Measurements from ENCODE around the gene DNAJC17. TPM values are rescaled to one million over a fixed set of nuclear protein-coding genes. Genes with fewer than 3 reads are reported as not detected.

The DNAJC17 gene
- total RNA-seq, 1 donor from 2014 or later = 20.8 TPM

DNA sequence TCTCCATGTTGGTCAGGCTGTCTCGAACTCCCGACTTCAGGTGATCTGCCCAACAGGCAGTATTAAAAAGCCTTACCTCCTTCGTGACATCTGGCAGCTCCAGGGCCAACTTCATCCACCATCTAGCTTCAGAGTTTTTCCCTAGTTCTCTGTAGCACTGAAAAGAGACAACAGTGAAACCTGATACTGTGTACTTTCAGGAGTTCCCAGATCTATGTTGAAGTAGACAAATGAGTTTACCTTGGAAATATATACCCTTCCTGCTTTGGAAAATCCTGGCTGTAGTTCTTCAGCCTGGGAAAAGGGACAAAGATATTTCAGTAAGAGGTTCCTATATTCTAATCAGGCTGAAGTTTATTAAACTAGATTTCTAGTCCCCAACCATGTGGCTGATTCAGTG lies 70.2 kb downstream of the DNAJC17 start:
- ATAC-seq = no peak

DNA sequence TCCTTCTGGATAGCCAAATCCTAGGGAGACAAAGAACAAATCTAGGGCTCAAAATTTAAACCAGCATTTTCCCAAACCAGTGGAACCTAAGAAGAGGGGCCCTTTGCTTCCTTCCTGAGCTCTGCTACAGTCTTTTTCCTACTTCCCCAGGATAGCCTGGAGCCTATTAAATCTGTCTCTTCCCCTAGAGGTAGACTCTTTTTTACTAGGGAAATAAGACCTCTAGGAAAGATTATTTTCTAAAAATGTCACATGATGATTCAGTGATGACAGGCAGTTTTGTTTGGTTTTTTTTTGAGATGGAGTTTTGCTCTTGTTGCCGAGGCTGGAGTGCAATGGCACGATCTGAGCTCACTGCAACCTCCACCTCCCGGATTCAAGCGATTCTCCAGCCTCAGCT lies 70.7 kb downstream of the DNAJC17 start:
- ATAC-seq = no peak

DNA sequence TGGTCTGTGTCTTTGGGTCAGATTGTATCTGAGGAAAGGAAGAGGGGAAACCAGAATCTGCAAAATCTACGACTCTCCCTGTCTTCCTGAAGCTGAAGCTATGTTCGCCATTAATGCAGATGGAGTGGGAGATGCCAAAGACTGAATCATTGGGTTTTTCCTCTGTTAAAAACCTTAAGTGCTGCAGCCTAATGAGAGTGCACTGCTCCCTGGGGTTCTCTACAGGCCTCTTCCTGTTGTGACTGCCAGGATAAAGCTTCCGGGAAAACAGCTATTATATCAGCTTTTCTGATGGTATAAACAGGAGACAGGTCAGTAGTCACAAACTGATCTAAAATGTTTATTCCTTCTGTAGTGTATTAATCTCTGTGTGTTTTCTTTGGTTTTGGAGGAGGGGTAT lies 76.2 kb downstream of the DNAJC17 start:
- no peak for ATAC-seq

DNA sequence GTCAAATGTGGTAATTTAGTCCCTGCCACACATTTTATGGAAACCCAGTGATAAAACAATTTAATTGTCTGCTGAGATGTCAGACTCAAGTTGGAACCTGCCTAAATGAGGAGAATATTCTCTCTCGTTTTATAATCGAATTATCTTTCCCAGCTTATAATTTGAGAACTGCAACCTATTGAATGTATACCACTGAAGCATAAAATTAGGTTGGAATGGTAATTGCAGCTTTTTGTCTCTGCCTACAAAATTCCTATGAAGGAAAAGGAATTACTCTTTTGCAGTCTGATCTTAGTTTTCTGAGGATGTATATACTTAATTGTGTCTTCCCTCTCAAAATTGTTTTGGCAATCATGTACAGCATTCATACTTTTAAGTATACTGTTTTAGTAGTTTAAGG lies 83.4 kb downstream of the DNAJC17 start:
- no peak for ATAC-seq

DNA sequence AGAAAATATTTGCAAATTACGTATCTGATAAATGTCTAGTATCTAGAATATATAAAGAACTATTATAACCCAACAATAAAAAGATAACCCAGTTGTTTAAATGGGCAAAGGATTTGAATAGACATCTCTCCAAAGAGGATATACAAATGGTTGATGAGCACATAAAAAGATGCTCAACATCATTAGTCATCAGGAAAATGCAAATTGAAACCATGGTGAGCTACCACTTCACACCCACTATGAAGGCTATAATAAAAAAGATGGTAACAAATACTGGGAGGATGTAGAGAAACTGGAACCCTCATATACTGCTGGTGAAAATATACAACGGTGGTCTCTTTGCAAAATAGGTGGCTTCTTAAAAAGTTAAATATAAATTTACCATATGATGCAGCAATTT lies 84.3 kb downstream of the DNAJC17 start:
- no peak for ATAC-seq

DNA sequence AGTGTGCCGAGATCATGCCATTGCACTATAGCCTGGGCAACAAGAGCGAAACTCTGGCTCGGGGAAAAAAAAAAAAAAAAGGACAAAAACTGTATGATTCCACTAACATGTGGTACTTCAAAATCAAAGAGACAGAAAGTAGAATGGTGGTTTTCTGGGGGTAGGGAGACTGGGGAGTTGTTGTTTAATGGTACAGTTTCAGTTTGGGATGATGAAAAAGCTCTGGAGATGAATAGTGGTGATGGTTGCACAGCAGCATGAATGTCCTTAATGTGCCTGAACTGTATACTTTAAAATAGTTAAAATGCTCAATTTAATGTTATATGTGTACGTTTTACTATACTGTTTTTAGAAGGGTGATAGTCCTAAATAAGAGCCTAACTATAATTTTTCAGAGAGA lies 84.9 kb downstream of the DNAJC17 start:
- ATAC-seq = no peak

DNA sequence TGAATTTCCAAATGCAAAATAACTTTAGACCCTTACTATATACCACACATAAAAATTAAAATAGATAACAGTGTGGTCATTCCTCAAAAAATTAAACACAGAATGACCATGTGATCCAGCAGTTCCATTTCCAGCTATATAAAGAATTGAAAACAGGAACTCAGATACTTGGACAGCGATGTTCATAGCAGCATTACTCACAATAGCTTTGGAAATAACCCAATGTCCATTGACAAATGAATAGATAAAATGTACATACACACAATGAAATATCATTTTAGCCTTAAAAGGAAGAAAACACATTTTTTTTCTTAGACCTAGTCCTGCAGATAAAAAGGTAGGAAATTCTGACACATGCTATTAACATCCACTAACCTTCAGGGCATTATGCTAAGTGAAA lies 85.6 kb downstream of the DNAJC17 start:
- ATAC-seq = no peak

DNA sequence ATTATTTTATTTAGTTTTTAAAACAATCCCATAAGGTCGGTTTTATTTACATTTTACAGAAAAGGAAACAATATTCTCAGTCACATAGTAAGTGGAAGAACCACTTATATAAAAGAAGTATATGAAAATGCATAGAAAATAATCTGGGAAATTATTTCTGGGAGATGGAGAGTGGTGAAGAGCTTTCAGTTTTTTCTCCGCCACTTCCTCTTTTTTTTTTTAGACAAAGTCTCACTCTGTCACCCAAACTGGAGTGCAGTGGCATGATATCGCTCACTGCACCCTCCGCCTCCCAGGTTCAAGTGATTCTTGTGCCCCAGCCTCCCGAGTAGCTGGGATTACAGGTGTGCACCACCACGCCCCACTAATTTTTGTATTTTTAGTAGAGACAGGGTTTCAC lies 91.1 kb downstream of the DNAJC17 start:
- no peak for ATAC-seq

Other genes starting within 250 kb of the DNAJC17 start
- gene CCDC32, start 242.4 kb downstream of the DNAJC17 start, total RNA-seq = 13.9 TPM
- 5.3 TPM for gene RPUSD2, start 238.2 kb downstream of the DNAJC17 start, total RNA-seq
- 8.8 TPM for gene KNL1, start 213.2 kb downstream of the DNAJC17 start, total RNA-seq
- 8.2 TPM for gene RAD51, start 112.3 kb downstream of the DNAJC17 start, total RNA-seq
- 21.2 TPM for gene RMDN3, start 52.2 kb downstream of the DNAJC17 start, total RNA-seq
- 13.0 TPM for gene GCHFR, start 43.4 kb downstream of the DNAJC17 start, total RNA-seq
- gene C15orf62, start 37.5 kb downstream of the DNAJC17 start, total RNA-seq = 4.0 TPM
- gene ZFYVE19, start 384 bp downstream of the DNAJC17 start, total RNA-seq = 18.4 TPM
- not detected for gene PPP1R14D, start 21.2 kb upstream of the DNAJC17 start, total RNA-seq
- gene SPINT1, start 36.6 kb upstream of the DNAJC17 start, total RNA-seq = 127 TPM
- 118 TPM for gene RHOV, start 66.8 kb upstream of the DNAJC17 start, total RNA-seq
- 10.9 TPM for gene VPS18, start 87.0 kb upstream of the DNAJC17 start, total RNA-seq
- 1.1 TPM for gene DLL4, start 121.9 kb upstream of the DNAJC17 start, total RNA-seq
- 31.8 TPM for gene CHAC1, start 146.0 kb upstream of the DNAJC17 start, total RNA-seq